Small intestine (tissue), 7 donors: ENCODE data around the gene CCDC186. TPM values are rescaled to one million over a fixed set of nuclear protein-coding genes. Genes with fewer than 3 reads are reported as not detected.

ENCODE experiments used
- DNase-seq, 2 donors: peaks; one replicate each; pipeline versions ENCODE4 v3.0.0 to v3.0.0-alpha.2; 2013
- FAIRE-seq: peaks from 2 replicates; lab custom pipeline; 2012; peaks lifted over from hg19 to GRCh38; lab: Jason Lieb, UNC
- H3K27ac ChIP-seq, 3 donors: one replicate each; pipeline ENCODE4 v1.5.1; 2013; ENCODE audit warnings: low read length in 2 of 3, mild to moderate bottlenecking in 2 of 3, control low read depth in 1 of 3, inconsistent platforms in 1 of 3, low read depth in 1 of 3, moderate library complexity in 1 of 3
- H3K27me3 ChIP-seq, 3 donors: one replicate each; pipeline ENCODE4 v1.6.1; 2013; ENCODE audit warnings: low read length in 3 of 3, inconsistent platforms in 1 of 3; ENCODE audit not compliant: control insufficient read depth in 3 of 3, insufficient read depth in 3 of 3
- H3K36me3 ChIP-seq, 3 donors: one replicate each; pipeline ENCODE4 v1.6.1; 2013; ENCODE audit warnings: low read length in 3 of 3, inconsistent platforms in 1 of 3, low read depth in 1 of 3, mild to moderate bottlenecking in 1 of 3, moderate library complexity in 1 of 3; ENCODE audit not compliant: control insufficient read depth in 3 of 3, insufficient read depth in 2 of 3
- H3K4me1 ChIP-seq, 3 donors: one replicate each; pipeline ENCODE4 v1.6.1; 2013; ENCODE audit warnings: low read length in 2 of 3, inconsistent platforms in 1 of 3, low read depth in 1 of 3, mild to moderate bottlenecking in 1 of 3, moderate library complexity in 1 of 3; ENCODE audit not compliant: control insufficient read depth in 3 of 3, insufficient read depth in 2 of 3
- H3K4me3 ChIP-seq, 3 donors: one replicate each; pipeline ENCODE4 v1.5.1; 2013; ENCODE audit warnings: low read length in 3 of 3, control low read depth in 1 of 3, inconsistent platforms in 1 of 3, low read depth in 1 of 3, mild to moderate bottlenecking in 1 of 3, moderate library complexity in 1 of 3
- H3K9me3 ChIP-seq, 2 donors: one replicate each; pipeline ENCODE4 v1.6.1; 2013; ENCODE audit warnings: low read depth in 1 of 2, low read length in 1 of 2; ENCODE audit not compliant: control insufficient read depth in 2 of 2, insufficient read depth in 1 of 2
- WGBS, 3 donors: extraction: QIAGEN DNeasy Blood & Tissue Kit; methylation state at CpG; one replicate each; pipeline ENCODE4 v1.1.7; 2013; 5-methylcytosine and 5-hydroxymethylcytosine counted together
- polyA plus RNA-seq, 4 donors: library from polyadenylated mRNA; stranded (reverse) in 3 of 4; unstranded in 1 of 4; fragments of 200-250 nt in 3 of 4; fragments of 120-200 nt in 1 of 4; gene quantifications; one replicate each; pipeline versions ENCODE4 v1.2.1 to v1.2.3, GENCODE V29; 2013
- donor health status: healthy with polysubstance abuse.
- donor health status: control.
- donor health status: control.
- donor health status: Bipolar disorder and iron deficiency.
- donor health status: healthy.

The CCDC186 gene
- polyA plus RNA-seq, 4 donors, result 7.2 to 29.6 (median 12.0) TPM

DNA sequence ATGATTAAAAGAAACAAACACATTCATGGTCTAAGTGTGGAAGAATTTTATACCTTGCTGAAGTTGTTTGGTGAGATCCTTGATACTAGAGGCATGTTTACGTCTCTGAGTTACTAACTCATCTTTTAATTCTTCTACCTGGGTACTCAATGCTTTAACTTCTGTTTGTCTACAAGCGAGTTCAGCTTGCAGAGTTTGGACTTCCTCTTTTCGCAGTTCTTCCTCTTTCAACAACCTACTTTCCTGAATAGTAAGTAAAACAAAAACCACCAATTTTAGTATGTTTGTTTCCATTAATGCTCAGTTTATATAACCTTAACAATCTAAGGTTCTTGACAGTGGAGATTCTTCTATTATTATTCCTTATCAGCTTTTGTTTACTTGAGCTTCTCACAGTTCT is 42.9 kb downstream of the CCDC186 start:
- no peak for DNase-seq
- H3K36me3 ChIP-seq, result peaks cover 3 to 34% (median 19%) of the 10 kb centered on the region in 3 donors
- no peak for FAIRE-seq
- H3K4me3 ChIP-seq, result no peak overlapping the region
- H3K9me3 ChIP-seq, result no peaks in the 10 kb centered on the region
- H3K27me3 ChIP-seq, result no peaks in the 10 kb centered on the region
- H3K27ac ChIP-seq, result no peak overlapping the region
- no peaks in the 10 kb centered on the region for H3K4me1 ChIP-seq
- 76 to 91% (median 89%) methylated on average over 3 of the region's 3 CpGs for WGBS, 3 donors

DNA sequence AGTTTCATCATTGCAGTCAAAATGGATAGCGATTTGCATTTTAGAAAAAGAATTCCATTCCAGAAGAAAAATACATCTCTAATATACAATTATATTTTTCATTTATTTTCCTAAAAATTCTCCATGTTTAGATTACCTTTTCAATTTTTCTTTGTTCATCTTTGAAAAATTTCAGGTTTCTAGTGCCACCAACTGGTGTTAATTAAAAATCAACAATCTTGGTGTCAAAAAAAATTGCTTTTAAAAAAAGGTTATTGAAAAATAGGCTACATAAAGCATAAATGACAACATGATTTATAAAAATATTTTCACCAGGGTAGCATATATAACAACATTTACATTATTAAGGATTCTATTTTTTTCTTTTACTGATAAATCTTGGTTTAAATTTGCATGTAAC is 53.0 kb downstream of the CCDC186 start:
- peaks cover 2 to 9% (median 8%) of the 10 kb centered on the region in 3 donors for H3K36me3 ChIP-seq
- H3K9me3 ChIP-seq, result no peaks in the 10 kb centered on the region
- DNase-seq, result no peak
- WGBS, 3 donors, result 94 to 100% (median 95%) methylated on average over 1 of the region's 1 CpG
- no peak overlapping the region for H3K4me3 ChIP-seq
- no peak overlapping the region for H3K27ac ChIP-seq
- no peaks in the 10 kb centered on the region for H3K4me1 ChIP-seq
- FAIRE-seq, result peak; percentile 71
- no peaks in the 10 kb centered on the region for H3K27me3 ChIP-seq

DNA sequence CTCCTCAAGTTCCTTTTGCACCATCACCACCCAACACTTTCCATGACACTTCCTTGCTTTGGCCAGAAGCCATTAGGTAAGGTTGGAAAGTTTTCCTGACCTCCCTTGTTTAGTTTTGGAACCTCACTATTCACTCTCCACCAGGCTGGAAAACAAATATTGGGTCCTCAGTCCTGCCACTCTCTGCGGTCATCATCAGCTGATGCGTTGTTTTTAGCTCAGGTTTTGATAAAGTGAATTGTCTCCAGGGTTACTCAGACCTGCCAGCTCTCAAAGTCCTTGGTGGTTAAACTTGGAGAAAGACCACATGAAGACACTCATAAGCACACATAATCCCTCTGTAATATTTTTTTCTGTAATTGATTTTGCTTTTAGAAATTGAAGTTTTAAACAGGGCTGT is 55.5 kb downstream of the CCDC186 start:
- no peak overlapping the region for H3K27ac ChIP-seq
- 91 to 94% (median 92%) methylated on average over 2 of the region's 2 CpGs for WGBS, 3 donors
- FAIRE-seq, result no peak
- H3K9me3 ChIP-seq, result no peaks in the 10 kb centered on the region
- H3K27me3 ChIP-seq, result peaks cover 0 to 3% (median 0%) of the 10 kb centered on the region in 3 donors
- DNase-seq, result no peak
- H3K36me3 ChIP-seq, result peaks cover 2 to 5% (median 4%) of the 10 kb centered on the region in 3 donors
- no peak overlapping the region for H3K4me3 ChIP-seq
- H3K4me1 ChIP-seq, result no peaks in the 10 kb centered on the region

DNA sequence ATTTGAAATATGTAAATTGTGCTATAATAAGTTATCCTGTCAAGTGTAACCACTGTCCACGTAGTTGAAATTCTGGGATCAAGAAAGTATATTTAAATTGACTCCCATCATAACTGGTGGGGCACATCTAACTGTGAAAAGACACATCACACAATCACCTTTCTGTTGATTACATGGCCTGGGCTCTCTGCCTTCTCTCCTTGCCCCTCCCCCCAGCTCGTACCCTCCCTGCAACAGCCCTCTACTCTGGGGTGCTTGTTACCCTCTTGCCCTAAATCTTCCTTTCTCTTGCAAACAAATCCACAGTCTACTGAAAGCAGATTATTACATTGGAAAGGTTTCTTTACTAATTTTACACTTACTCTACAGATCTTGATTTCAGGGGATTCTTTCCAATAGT is 56.3 kb downstream of the CCDC186 start:
- H3K36me3 ChIP-seq, result peaks cover 2 to 5% (median 4%) of the 10 kb centered on the region in 3 donors
- peaks cover 0 to 3% (median 0%) of the 10 kb centered on the region in 3 donors for H3K27me3 ChIP-seq
- 78 to 89% (median 82%) methylated on average over 2 of the region's 2 CpGs for WGBS, 3 donors
- H3K27ac ChIP-seq, result no peak overlapping the region
- FAIRE-seq (no peak), DNase-seq (no peak)
- no peaks in the 10 kb centered on the region for H3K9me3 ChIP-seq
- no peak overlapping the region for H3K4me3 ChIP-seq
- H3K4me1 ChIP-seq, result no peaks in the 10 kb centered on the region

DNA sequence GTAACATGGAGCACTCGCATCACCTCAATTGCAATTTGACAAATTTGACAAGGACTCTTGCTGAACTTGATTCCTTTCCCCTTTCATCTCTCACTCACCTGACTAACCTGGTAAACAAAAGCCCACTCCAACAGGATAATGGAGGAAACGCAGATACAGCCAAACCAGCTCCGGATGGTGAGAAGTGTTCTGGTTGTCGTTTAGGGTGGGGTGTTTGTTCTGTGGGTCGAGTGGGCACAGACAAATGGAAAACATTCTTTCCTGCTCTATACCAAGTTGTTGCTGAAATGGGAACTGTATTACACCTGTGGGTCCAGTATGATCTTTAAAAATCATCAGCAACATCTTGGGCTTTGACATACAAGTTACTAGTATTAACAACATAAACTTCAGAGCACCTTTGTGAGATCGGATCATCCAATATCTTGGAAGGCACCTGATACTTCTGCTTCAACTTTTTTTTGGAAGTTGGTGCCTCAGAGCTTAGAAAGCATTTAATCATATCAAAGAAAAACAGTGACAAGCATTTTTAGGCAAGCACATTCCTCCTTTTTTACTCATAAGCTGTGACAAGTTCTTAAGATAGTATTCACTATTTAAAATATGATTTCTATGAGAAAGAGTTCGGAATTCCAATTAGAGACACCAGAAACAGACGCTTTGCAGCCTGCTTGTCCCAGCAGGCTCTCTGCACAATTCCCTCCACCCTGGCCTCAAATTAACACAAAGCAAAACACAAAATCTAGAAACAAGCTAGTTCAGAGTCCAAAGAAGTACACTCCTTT is 58.1 kb downstream of the CCDC186 start:
- FAIRE-seq (no peak), DNase-seq (no peak)
- Histone ChIP-seq H3K4me1 (no peaks in the 10 kb centered on the region), H3K36me3 (peaks cover 0 to 2% (median 0%) of the 10 kb centered on the region in 3 donors), H3K27me3 (peaks cover 0 to 3% (median 0%) of the 10 kb centered on the region in 3 donors), H3K4me3 (no peak overlapping the region), H3K27ac (no peak overlapping the region), H3K9me3 (no peaks in the 10 kb centered on the region)
- WGBS, 3 donors, result 62 to 69% (median 64%) methylated on average over 8 of the region's 8 CpGs

DNA sequence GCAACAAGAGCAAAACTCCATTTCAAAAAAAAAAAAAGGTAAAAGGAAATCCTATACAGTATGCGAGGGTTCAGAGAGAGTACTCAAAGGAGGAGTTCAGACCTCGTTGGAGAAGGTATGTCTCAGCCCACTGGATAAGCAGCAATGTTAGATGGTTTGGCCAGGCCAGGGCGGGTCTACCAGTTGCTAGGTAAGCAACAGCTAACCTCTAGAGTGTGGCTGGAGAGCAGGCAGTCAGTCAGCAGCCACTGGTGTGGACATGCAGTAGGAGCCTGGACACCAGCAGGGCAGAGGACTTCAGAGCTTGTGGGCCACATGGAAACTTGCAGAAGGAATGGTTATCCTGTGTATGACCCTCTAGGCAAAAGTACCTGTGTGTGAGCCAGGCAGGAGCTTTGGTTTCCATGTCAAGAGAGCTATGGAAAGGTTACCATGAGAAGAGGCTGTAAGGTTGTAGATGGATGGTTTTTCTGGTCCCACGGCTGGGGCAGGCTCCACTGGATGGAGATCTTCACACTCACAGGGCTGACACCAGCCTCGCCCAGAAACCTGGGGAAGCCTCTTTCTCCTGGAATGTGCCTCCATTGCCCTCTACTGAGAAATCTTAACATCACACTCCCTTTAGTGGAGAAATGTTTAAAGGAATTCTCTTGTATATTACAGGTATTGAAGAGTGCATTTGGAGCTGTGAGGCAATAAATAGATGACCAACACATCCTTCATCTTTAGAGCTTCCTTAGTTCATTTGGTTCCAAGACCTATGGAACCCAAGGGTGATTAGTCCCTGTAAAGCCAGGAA is 63.6 kb downstream of the CCDC186 start:
- Histone ChIP-seq H3K9me3 (no peaks in the 10 kb centered on the region), H3K27me3 (no peaks in the 10 kb centered on the region), H3K4me3 (no peak overlapping the region), H3K36me3 (no peaks in the 10 kb centered on the region), H3K27ac (no peak overlapping the region), H3K4me1 (no peaks in the 10 kb centered on the region)
- FAIRE-seq (no peak), DNase-seq (peak; percentile 21 to 35)
- WGBS, 3 donors, result 61 to 71% (median 70%) methylated on average over 5 of the region's 5 CpGs

DNA sequence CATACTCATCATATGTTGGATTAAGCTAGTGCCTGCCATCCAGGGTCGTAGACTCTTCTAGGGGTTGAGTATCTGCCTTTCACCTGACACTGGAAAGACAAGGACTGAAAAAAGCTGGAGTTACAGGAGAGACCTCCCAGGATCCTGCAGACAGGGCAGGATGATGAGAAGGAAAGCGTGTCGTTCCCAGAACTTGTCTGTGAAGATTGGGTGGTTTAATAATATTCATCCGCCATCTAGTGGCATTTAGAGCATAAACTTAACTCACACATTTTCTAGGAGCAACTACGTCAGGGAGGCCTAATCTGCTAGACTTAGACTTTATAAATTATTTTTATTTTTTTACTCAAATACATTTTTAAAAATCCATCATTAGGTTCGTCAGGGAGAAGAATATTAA is 70.7 kb downstream of the CCDC186 start:
- 11% methylated on average over 6 of the region's 6 CpGs for WGBS, 3 donors
- FAIRE-seq (no peak), DNase-seq (peak; percentile 69 to 76)
- Histone ChIP-seq H3K9me3 (no peaks in the 10 kb centered on the region), H3K4me3 (no peak overlapping the region), H3K27me3 (peaks cover 0 to 14% (median 0%) of the 10 kb centered on the region in 3 donors), H3K4me1 (peaks cover 0 to 4% (median 2%) of the 10 kb centered on the region in 3 donors), H3K27ac (no peak overlapping the region), H3K36me3 (no peaks in the 10 kb centered on the region)

DNA sequence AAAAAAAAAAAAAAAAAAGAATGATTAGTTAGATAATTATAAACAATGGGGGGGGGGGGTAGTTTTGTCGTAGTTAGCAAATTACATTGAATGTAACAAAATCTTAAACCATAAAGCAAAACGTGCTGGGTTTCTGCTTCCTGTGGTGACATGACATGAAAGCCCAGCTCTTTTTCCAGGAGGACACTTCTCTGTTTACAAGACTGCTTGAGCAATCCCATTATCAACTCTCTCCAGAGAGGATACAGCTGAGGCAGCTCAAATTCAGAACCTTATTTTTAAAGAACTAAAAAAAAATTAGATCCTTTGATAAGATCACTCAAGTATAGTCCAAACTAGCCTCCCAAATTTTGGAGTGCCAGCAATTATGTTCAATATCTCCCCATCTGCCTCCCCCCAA is 71.7 kb downstream of the CCDC186 start:
- FAIRE-seq, result no peak

More for the DNA sequence above, 71.7 kb downstream of the CCDC186 start:
- no peak overlapping the region for H3K4me3 ChIP-seq
- H3K36me3 ChIP-seq, result no peaks in the 10 kb centered on the region
- no peak overlapping the region for H3K27ac ChIP-seq
- no peak for DNase-seq
- H3K27me3 ChIP-seq, result peaks cover 0 to 14% (median 0%) of the 10 kb centered on the region in 3 donors
- WGBS, 3 donors, result 33 to 40% (median 39%) methylated on average over 2 of the region's 2 CpGs
- no peaks in the 10 kb centered on the region for H3K9me3 ChIP-seq
- peaks cover 0 to 4% (median 2%) of the 10 kb centered on the region in 3 donors for H3K4me1 ChIP-seq
